H9 (cell line): ENCODE results near the gene ERI3. TPM values are rescaled to one million over a fixed set of nuclear protein-coding genes. Genes with fewer than 3 reads are reported as not detected.
A peak's percentile ranks its signal among the peaks of the same experiment; 100 is the strongest.

Experiments
- DNase-seq: peaks from one replicate; pipeline ENCODE4 v3.0.0-alpha.2; 2017
- H2AFZ ChIP-seq: one replicate; pipeline ENCODE4 v1.6.1; 2013; ENCODE audit warnings: mild to moderate bottlenecking, low read length, control low read depth, moderate library complexity
- H2AK5ac ChIP-seq: 2 replicates; pipeline ENCODE4 v1.6.1; 2013; ENCODE audit warnings: low read length, control low read depth, mixed read lengths; ENCODE audit not compliant: insufficient read length
- H2BK120ac ChIP-seq: one replicate; pipeline ENCODE4 v1.6.1; 2013; ENCODE audit warnings: low read depth, mild to moderate bottlenecking, low read length, control low read depth, inconsistent platforms; ENCODE audit not compliant: poor library complexity, severe bottlenecking
- H2BK12ac ChIP-seq: 2 replicates; pipeline ENCODE4 v1.6.1; 2013; ENCODE audit warnings: low read length, control low read depth, mixed read lengths, low read depth; ENCODE audit not compliant: insufficient read length
- H2BK15ac ChIP-seq: 2 replicates; pipeline ENCODE4 v1.6.1; 2013; ENCODE audit warnings: low read depth, low read length, control low read depth
- H2BK20ac ChIP-seq: one replicate; pipeline ENCODE4 v1.6.1; 2013; ENCODE audit warnings: low read depth, mild to moderate bottlenecking, low read length, control low read depth, inconsistent platforms; ENCODE audit not compliant: poor library complexity, severe bottlenecking
- H2BK5ac ChIP-seq: 2 replicates; pipeline ENCODE4 v1.6.1; 2013; ENCODE audit warnings: low read length, control low read depth, mixed read lengths; ENCODE audit not compliant: insufficient read length
- H3K14ac ChIP-seq: 2 replicates; pipeline ENCODE4 v1.6.1; 2013; ENCODE audit warnings: low read length, control low read depth; ENCODE audit not compliant: insufficient read depth
- H3K18ac ChIP-seq: 2 replicates; pipeline ENCODE4 v1.6.1; 2013; ENCODE audit warnings: low read depth, mild to moderate bottlenecking, mixed read lengths, low read length, control low read depth; ENCODE audit not compliant: insufficient read length
- H3K23ac ChIP-seq: 2 replicates; pipeline ENCODE4 v1.6.1; 2013; ENCODE audit warnings: low read length, control low read depth, mixed read lengths, low read depth; ENCODE audit not compliant: insufficient read length
- H3K23me2 ChIP-seq: 2 replicates; pipeline ENCODE4 v1.6.1; 2013; ENCODE audit warnings: low read depth, mild to moderate bottlenecking, mixed read lengths, low read length, control low read depth; ENCODE audit not compliant: insufficient read length, poor library complexity, severe bottlenecking
- H3K27ac ChIP-seq: 2 replicates; pipeline ENCODE4 v1.5.1; 2013; ENCODE audit warnings: low read length, control low read depth, mixed read lengths, low read depth; ENCODE audit not compliant: insufficient read length
- H3K27me3 ChIP-seq: 2 replicates; pipeline ENCODE4 v1.6.1; 2013; ENCODE audit warnings: low read length, control low read depth, inconsistent platforms; ENCODE audit not compliant: insufficient read depth
- H3K4ac ChIP-seq: 2 replicates; pipeline ENCODE4 v1.6.1; 2013; ENCODE audit warnings: low read depth, mild to moderate bottlenecking, control low read depth, inconsistent platforms, low read length, moderate library complexity
- H3K4me1 ChIP-seq: 2 replicates; pipeline ENCODE4 v1.6.1; 2013; ENCODE audit warnings: low read length, control low read depth, inconsistent platforms; ENCODE audit not compliant: insufficient read depth
- H3K4me2 ChIP-seq: 2 replicates; pipeline ENCODE4 v1.6.1; 2013; ENCODE audit warnings: low read length, control low read depth, mixed read lengths; ENCODE audit not compliant: insufficient read length, insufficient read depth
- H3K56ac ChIP-seq: 2 replicates; pipeline ENCODE4 v1.6.1; 2013; ENCODE audit warnings: low read depth, mild to moderate bottlenecking, mixed read lengths, low read length, control low read depth; ENCODE audit not compliant: insufficient read length
- H3K79me1 ChIP-seq: 2 replicates; pipeline ENCODE4 v1.6.1; 2013; ENCODE audit warnings: low read depth, mild to moderate bottlenecking, moderate library complexity, low read length, control low read depth, inconsistent platforms; ENCODE audit not compliant: insufficient read depth, poor library complexity, severe bottlenecking
- H3K79me2 ChIP-seq: 2 replicates; pipeline ENCODE4 v1.6.1; 2013; ENCODE audit warnings: low read length, control low read depth, inconsistent platforms; ENCODE audit not compliant: insufficient read depth
- H3K9ac ChIP-seq: 2 replicates; pipeline ENCODE4 v1.6.1; 2013; ENCODE audit warnings: low read length, control low read depth, mixed read lengths; ENCODE audit not compliant: insufficient read length; ENCODE audit errors: extremely low read depth
- H3K9me3 ChIP-seq: one replicate; pipeline ENCODE4 v1.6.1; 2013; ENCODE audit warnings: low read depth, low read length, inconsistent platforms; ENCODE audit not compliant: control insufficient read depth
- H3T11ph ChIP-seq: one replicate; pipeline ENCODE4 v1.6.1; 2013; ENCODE audit warnings: mild to moderate bottlenecking, low read length, control low read depth, inconsistent platforms
- H4K20me1 ChIP-seq: one replicate; pipeline ENCODE4 v1.6.1; 2013; ENCODE audit not compliant: control insufficient read depth, insufficient read length, insufficient read depth
- H4K5ac ChIP-seq: 2 replicates; pipeline ENCODE4 v1.6.1; 2013; ENCODE audit warnings: low read depth, mild to moderate bottlenecking, mixed read lengths, low read length, control low read depth; ENCODE audit not compliant: insufficient read length
- H4K8ac ChIP-seq: replicated peaks from 2 replicates; pipeline ENCODE4 v1.6.1; 2013; ENCODE audit warnings: low read length, control low read depth, mixed read lengths, low read depth; ENCODE audit not compliant: insufficient read length
- H4K91ac ChIP-seq: 2 replicates; pipeline ENCODE4 v1.6.1; 2013; ENCODE audit warnings: low read depth, mild to moderate bottlenecking, moderate library complexity, mixed read lengths, low read length, control low read depth; ENCODE audit not compliant: insufficient read length
- H3K27ac Mint-ChIP-seq, 3 experiments: 2 replicates in 2 of 3; 3 replicates in 1 of 3; pipeline ENCODE4 v1.8.0; 2020 to 2021; ENCODE audit warnings: mixed read lengths in 3 of 3, mild to moderate bottlenecking in 1 of 3, moderate library complexity in 1 of 3
- H3K27me3 Mint-ChIP-seq: 2 replicates; pipeline ENCODE4 v1.8.0; 2021; ENCODE audit warnings: low read depth, mild to moderate bottlenecking, moderate library complexity, mixed read lengths
- H3K36me3 Mint-ChIP-seq, 3 experiments: 2 replicates in 2 of 3; 3 replicates in 1 of 3; pipeline ENCODE4 v1.8.0; 2020 to 2021; ENCODE audit warnings: low read depth in 3 of 3, mixed read lengths in 3 of 3; ENCODE audit not compliant: insufficient read depth in 1 of 3
- H3K4me1 Mint-ChIP-seq, 2 experiments: 2 replicates each; pipeline ENCODE4 v1.8.0; 2020; ENCODE audit warnings: mixed read lengths in 2 of 2
- H3K4me3 Mint-ChIP-seq, 2 experiments: 2 replicates in 1 of 2; 3 replicates in 1 of 2; pipeline ENCODE4 v1.8.0; 2020 to 2021; ENCODE audit warnings: mild to moderate bottlenecking in 2 of 2, mixed read lengths in 2 of 2, moderate library complexity in 1 of 2
- H3K9me3 Mint-ChIP-seq, 2 experiments: 2 replicates in 1 of 2; 3 replicates in 1 of 2; pipeline ENCODE4 v1.8.0; 2020; ENCODE audit warnings: mild to moderate bottlenecking in 2 of 2, mixed read lengths in 2 of 2, moderate library complexity in 1 of 2
- WGBS: extraction: QIAGEN DNeasy Blood & Tissue Kit; methylation state at CpG from one replicate; pipeline ENCODE4 v1.1.7; 2013; ENCODE audit warnings: missing lambda C conversion rate, low lambda C conversion rate, mixed read lengths; ENCODE audit not compliant: insufficient read length; ENCODE audit errors: extremely low coverage; 5-methylcytosine and 5-hydroxymethylcytosine counted together
- total RNA-seq: library from RNA; stranded (reverse); gene quantifications from 2 replicates; pipeline ENCODE4 v1.2.1, GENCODE V29; 2021
- TF ChIP-seq, protein P1 (sequence below): fragments of 200-600 bp; sonication (generic); conservative IDR thresholded peaks from 3 replicates; pipeline ENCODE4 v1.8.0; 2021; ENCODE audit warnings: antibody characterized with exemption, mild to moderate bottlenecking

ERI3 gene
- total RNA-seq, 1 experiment from 2014 or later, result 61.6 TPM

DNA sequence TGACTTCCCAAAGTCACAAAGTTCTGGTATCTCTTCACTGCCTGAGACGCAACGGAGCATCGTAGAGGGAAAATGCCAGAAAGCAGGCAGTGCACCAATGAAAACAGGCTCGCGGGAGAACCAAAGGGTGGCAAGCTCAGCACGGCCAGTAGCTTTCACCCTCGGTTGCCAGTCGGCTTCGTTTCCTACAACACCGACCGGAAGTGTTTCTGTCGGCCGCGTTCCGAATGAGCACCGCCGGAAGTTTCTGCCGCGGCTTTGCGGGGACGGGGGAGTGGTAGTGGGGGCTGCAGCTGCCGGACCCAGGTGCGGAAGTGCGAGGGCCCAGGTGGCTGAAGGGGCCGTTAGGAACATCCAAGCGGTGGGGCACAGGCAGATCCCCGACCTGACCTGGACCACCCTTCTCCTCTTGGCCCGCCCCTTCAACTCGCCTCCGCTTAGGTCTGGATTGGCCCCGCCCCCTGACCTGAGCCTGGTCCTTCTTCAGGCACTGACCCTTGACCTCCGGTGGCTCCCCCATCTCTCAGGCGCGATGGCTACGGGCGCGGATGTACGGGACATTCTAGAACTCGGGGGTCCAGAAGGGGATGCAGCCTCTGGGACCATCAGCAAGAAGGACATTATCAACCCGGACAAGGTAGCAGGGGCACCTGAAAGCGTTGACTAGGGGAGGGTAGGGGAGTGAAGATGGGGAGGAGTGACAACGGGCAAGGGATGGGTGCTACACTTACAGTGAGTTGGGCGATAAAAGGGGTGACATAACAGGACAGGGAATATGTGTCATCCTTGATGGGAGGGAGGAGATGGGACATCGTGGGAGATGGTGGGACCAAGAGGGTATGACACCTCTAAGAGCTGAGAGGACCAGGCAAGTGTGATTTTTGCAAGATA, 141.6 kb downstream of the ERI3 start, which contains the start of gene DMAP1:
TSS of gene DMAP1 (plus strand) at position 250 of the 891 bp plus-strand sequence. CDS start at position 533, 283 bp downstream.
- peak within 1 kb of the TSS; percentile 80 for H3K14ac ChIP-seq
- H3K4me3 Mint-ChIP-seq, result peak within 1 kb of the TSS; percentile 95 to 96
- H3K27ac ChIP-seq, result no peak within 1 kb of the TSS
- DNase-seq, result peak; percentile 89
- peak within 1 kb of the TSS; percentile 29 for H3K18ac ChIP-seq
- H3K27me3 Mint-ChIP-seq, result peaks cover 8% of the 10 kb centered on the region
- H2BK20ac ChIP-seq, result no peak within 1 kb of the TSS
- H3K9ac ChIP-seq, result peak within 1 kb of the TSS; percentile 18
- H2BK120ac ChIP-seq, result no peak within 1 kb of the TSS
- no peak within 1 kb of the TSS for H2BK5ac ChIP-seq
- no peak within 1 kb of the TSS for H4K5ac ChIP-seq
- no peaks in the 10 kb centered on the region for H3K27me3 ChIP-seq
- H3K4me2 ChIP-seq, result peak within 1 kb of the TSS; percentile 94
- peaks cover 10 to 15% of the 10 kb centered on the region in 2 experiments for H3K4me1 Mint-ChIP-seq
- H3K9me3 Mint-ChIP-seq, result no peaks in the 10 kb centered on the region
- WGBS, result no CpG with 5 or more reads among the region's 44 CpGs
- H4K8ac ChIP-seq, result no peak within 1 kb of the TSS
- H3K79me2 ChIP-seq, result no peaks in the 10 kb centered on the region
- no peak within 1 kb of the TSS for H4K91ac ChIP-seq
- H3K9me3 ChIP-seq, result no peaks in the 10 kb centered on the region
- H2AK5ac ChIP-seq, result no peak within 1 kb of the TSS
- H3K56ac ChIP-seq, result no peak within 1 kb of the TSS
- no peak within 1 kb of the TSS for H2BK15ac ChIP-seq
- no peaks in the 10 kb centered on the region for H4K20me1 ChIP-seq
- H2BK12ac ChIP-seq, result no peak within 1 kb of the TSS
- H3K36me3 Mint-ChIP-seq, result peaks cover 6 to 36% (median 28%) of the 10 kb centered on the region in 3 experiments
- no peak within 1 kb of the TSS for H3T11ph ChIP-seq
- no peaks in the 10 kb centered on the region for H3K79me1 ChIP-seq
- H3K23me2 ChIP-seq, result peaks cover 3% of the 10 kb centered on the region
- no peak within 1 kb of the TSS for H3K4ac ChIP-seq
- no peak within 1 kb of the TSS for H2AFZ ChIP-seq
- no peak within 1 kb of the TSS for H3K23ac ChIP-seq
- H3K27ac Mint-ChIP-seq, result peak within 1 kb of the TSS in 2 of 3 experiments; percentile 85 to 95; a peak in 6 of 7 replicates
- H3K4me1 ChIP-seq, result no peaks in the 10 kb centered on the region
- TF ChIP-seq, protein P1, sequence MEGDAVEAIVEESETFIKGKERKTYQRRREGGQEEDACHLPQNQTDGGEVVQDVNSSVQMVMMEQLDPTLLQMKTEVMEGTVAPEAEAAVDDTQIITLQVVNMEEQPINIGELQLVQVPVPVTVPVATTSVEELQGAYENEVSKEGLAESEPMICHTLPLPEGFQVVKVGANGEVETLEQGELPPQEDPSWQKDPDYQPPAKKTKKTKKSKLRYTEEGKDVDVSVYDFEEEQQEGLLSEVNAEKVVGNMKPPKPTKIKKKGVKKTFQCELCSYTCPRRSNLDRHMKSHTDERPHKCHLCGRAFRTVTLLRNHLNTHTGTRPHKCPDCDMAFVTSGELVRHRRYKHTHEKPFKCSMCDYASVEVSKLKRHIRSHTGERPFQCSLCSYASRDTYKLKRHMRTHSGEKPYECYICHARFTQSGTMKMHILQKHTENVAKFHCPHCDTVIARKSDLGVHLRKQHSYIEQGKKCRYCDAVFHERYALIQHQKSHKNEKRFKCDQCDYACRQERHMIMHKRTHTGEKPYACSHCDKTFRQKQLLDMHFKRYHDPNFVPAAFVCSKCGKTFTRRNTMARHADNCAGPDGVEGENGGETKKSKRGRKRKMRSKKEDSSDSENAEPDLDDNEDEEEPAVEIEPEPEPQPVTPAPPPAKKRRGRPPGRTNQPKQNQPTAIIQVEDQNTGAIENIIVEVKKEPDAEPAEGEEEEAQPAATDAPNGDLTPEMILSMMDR, result no peak
